AG09309 (cell line): ENCODE results near the gene CCL4.
A peak's percentile ranks its signal among the peaks of the same experiment; 100 is the strongest.
"Not testable (repeated sequence)": the region's sequence is repeated elsewhere in the genome, so short reads cannot be mapped to it uniquely, and the experiment has no call there.

Experiments
- DNase-seq: peaks from one replicate; pipeline ENCODE4 v3.0.0-alpha.2; 2010; ENCODE audit warnings: low read depth
- H3K4me3 ChIP-seq: 2 replicates; pipeline ENCODE4 v1.5.1; 2011; ENCODE audit warnings: mild to moderate bottlenecking, low read depth, low read length, moderate library complexity; ENCODE audit not compliant: control insufficient read depth
- TF ChIP-seq, protein P1 (sequence below): IDR thresholded peaks from 2 replicates; pipeline ENCODE4 v1.5.1; 2011; ENCODE audit warnings: mild to moderate bottlenecking, low read depth, low read length, inconsistent platforms; ENCODE audit not compliant: insufficient read depth, control insufficient read depth; ENCODE audit errors: missing control alignments

The CCL4 gene

GRCh38 chr17:36066365-36066985, 37.2 kb upstream of the CCL4 start:
- TF ChIP-seq, protein P1, sequence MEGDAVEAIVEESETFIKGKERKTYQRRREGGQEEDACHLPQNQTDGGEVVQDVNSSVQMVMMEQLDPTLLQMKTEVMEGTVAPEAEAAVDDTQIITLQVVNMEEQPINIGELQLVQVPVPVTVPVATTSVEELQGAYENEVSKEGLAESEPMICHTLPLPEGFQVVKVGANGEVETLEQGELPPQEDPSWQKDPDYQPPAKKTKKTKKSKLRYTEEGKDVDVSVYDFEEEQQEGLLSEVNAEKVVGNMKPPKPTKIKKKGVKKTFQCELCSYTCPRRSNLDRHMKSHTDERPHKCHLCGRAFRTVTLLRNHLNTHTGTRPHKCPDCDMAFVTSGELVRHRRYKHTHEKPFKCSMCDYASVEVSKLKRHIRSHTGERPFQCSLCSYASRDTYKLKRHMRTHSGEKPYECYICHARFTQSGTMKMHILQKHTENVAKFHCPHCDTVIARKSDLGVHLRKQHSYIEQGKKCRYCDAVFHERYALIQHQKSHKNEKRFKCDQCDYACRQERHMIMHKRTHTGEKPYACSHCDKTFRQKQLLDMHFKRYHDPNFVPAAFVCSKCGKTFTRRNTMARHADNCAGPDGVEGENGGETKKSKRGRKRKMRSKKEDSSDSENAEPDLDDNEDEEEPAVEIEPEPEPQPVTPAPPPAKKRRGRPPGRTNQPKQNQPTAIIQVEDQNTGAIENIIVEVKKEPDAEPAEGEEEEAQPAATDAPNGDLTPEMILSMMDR, result no peak
- no peak for DNase-seq
- H3K4me3 ChIP-seq, result no peak overlapping the region

GRCh38 chr17:36068524-36068923, 35.1 kb upstream of the CCL4 start:
- H3K4me3 ChIP-seq, result no peak overlapping the region
- DNase-seq, result no peak
- TF ChIP-seq, protein P1, result no peak

DNA sequence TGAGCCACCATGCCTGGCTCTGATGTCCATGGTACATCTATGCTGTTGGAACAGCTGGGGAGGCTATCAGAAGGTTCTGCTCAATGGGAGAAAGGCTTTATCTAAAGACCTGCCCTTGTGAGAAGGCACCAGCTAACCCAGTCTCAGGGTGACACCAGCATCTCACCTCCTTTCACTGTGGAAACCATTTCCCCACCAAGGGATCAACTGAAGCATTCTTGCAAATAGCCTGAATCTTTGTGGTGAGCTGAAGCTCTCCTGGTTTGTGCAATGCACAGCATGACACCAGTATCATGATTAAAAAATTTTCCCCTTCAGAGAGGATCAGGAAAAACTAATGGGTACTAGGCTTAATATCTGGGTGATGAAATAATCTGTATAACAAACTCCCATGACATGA, 34.5 kb upstream of the CCL4 start:
- DNase-seq, result no peak
- no peak overlapping the region for H3K4me3 ChIP-seq
- TF ChIP-seq, protein P1, result no peak

DNA sequence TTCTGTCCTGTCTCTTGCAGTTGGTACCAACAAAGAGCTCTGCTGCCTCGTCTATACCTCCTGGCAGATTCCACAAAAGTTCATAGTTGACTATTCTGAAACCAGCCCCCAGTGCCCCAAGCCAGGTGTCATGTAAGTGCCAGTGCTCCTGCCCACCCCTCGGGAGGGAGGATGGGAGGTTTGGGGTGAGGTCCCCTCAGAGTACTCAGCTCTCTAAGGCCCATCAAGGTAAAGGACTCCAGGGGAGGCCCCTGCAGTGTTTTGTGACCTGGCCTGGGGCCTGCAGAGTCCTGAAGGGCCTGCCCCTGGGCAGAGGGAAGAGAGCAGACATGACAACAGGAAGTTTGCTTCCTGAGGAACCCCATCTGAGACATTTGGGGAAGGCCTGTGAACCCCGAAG, 33.2 kb upstream of the CCL4 start:
- H3K4me3 ChIP-seq, result no peak overlapping the region
- no peak for DNase-seq
- TF ChIP-seq, protein P1, result no peak

DNA sequence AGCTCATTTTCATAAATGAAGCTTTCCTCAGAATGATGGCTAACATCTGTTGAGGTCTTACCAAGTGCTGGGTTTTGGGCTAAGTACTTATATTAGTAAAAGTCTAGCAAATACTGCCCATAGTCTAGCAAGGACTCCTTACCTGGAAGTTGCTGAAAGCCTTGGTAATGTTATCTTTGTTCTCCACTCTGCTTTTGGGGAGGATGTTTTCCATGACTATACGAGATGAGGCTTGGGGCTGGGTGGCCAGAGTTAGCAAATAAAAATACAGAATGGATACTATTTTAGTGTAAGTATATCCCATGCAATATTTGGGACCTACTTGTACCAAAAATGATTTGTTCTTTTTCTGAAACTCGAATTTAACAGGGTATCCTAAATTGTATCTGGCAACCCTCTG, 31.9 kb upstream of the CCL4 start:
- H3K4me3 ChIP-seq, result no peak overlapping the region
- DNase-seq, result no peak
- TF ChIP-seq, protein P1, result no peak

- TF ChIP-seq, protein P1, result peak; percentile 64
- DNase-seq, result no peak
- H3K4me3 ChIP-seq, result no peak overlapping the region
These were observed 31.1 kb upstream of the CCL4 start for GRCh38 chr17:36072431-36073121.

- H3K4me3 ChIP-seq, result no peak overlapping the region
- TF ChIP-seq, protein P1, result no peak
- no peak for DNase-seq
These were observed 29.3 kb upstream of the CCL4 start for GRCh38 chr17:36074365-36074764.

- DNase-seq, H3K4me3 ChIP-seq: not testable (repeated sequence)
These were observed 21.8 kb upstream of the CCL4 start for GRCh38 chr17:36081681-36082471.

GRCh38 chr17:36082482-36083120, 21.0 kb upstream of the CCL4 start:
- H3K4me3 ChIP-seq, DNase-seq: not testable (repeated sequence)
